Transverse colon (tissue), 3 donors: Measurements from ENCODE around the gene TMEM233.

Experiments
- CTCF ChIP-seq, 5 experiments: fragments of 200-600 bp in 3 of 5; fragments of 450-650 bp in 2 of 5; sonication (generic) in 3 of 5; IDR thresholded peaks; 1 replicate in 2 of 5; 2 replicates in 3 of 5; pipeline ENCODE4 v1.5.1; 2016 to 2017; ENCODE audit warnings: antibody characterized with exemption in 5 of 5, inconsistent platforms in 3 of 5, mild to moderate bottlenecking in 2 of 5, moderate library complexity in 1 of 5
- POLR2A ChIP-seq: fragments of 450-650 bp; IDR thresholded peaks from one replicate; pipeline ENCODE4 v1.6.1; 2016; ENCODE audit warnings: antibody characterized with exemption, mild to moderate bottlenecking, moderate library complexity

- no peak for TF ChIP-seq POLR2A
- no peak for TF ChIP-seq CTCF (IDR thresholded peaks at IDR 0.05)
These were observed 93.8 kb downstream of the TMEM233 start for GRCh38 chr12:119687406-119687805.
